HEK293T (cell line): Measurements from ENCODE around the gene STON2.

ENCODE experiments used
- ELF4 ChIP-seq: fragments of 450-650 bp; IDR thresholded peaks from 2 replicates; pipeline ENCODE4 v1.6.1; 2017; ENCODE audit warnings: antibody characterized with exemption
- FOXM1 ChIP-seq: fragments of 450-650 bp; IDR thresholded peaks from 2 replicates; pipeline ENCODE4 v1.6.1; 2017; ENCODE audit warnings: mild to moderate bottlenecking, borderline replicate concordance
- HDGF ChIP-seq: fragments of 450-650 bp; IDR thresholded peaks from 2 replicates; pipeline ENCODE4 v1.6.1; 2017; ENCODE audit warnings: antibody characterized with exemption, borderline replicate concordance
- SP1 ChIP-seq: fragments of 450-650 bp; IDR thresholded peaks from 2 replicates; pipeline ENCODE4 v1.6.1; 2017
- ZNF384 ChIP-seq: fragments of 450-650 bp; IDR thresholded peaks from 2 replicates; pipeline ENCODE4 v1.6.1; 2016

DNA sequence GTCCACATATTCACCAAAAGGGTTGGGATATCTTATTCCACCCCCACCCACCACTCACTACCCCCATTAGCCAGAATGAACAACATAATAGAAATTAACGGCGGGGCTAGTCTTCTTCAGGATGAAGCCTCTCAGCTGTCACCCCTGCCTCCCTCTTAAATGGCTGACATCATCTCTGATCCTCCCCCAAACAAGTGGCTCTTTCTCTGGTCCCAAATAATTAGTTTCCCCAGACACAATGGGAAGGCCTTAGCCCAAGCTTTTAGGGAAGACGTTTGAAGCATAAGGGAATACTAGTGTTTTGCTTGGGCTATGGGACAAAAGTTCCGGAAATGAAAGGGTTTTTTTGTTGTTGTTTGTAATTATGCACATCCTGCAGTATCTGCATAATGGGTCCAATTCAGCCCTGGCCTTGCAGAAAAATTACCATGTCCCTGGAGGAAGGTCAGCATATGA, 13.8 kb downstream of the STON2 start:
- TF ChIP-seq FOXM1 (no peak), HDGF (no peak), ZNF384 (no peak), SP1 (no peak), ELF4 (no peak)
